HG02943 (cell line): ENCODE data around the gene S100A1.
"Not testable (repeated sequence)": the region's sequence is repeated elsewhere in the genome, so short reads cannot be mapped to it uniquely, and the experiment has no call there.

Experiments used
- ATAC-seq: cut with Tn5 transposase; IDR thresholded peaks from one replicate; pipeline ENCODE4 v1.9.1; 2021; ENCODE audit warnings: mild to moderate bottlenecking, low read depth, moderate library complexity; ENCODE audit not compliant: unreplicated experiment

Gene S100A1

DNA sequence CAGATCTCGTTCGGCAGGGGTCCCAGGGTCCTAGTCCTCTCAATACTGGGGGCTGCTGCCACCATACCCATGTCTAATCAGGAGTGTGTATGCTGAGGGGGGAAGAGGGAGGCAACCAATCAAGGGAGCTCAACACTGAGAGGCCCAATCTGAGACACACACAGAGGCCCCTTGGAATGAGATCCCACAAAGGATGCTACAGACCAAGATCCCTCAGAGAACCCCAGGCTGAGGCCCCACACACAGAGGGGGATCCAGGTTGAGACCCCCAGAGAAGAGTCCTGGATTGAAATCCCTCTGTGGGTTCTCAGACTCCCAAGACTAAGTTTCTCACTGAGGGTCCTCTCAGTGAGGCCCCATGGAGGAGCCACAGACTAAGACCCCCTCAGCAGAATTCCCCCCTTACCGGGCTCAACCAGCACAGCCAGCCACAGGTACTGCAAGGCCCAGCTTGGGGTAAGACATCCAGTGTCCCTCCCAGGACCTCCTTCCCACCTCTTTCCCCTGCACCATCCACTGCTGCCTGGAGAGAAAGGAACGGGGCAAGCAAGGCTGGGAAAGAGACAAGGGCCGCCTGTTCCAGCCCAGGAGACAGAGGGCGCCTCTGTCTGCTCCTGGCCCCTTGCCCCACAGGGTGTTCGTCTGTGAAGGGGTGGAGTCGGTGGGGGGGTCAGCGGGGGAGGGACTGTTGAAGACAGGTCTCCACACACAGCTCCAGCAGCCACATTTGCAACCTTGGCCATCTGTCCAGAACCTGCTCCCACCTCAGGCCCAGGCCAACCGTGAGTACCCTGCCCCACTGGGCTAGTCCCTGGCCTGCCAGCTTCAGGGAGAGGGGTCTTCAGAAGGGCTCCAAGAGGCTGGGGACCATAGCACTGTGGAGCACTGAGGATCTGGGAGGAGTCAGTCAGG lies at the start of gene S100A1:
Gene S100A1 (plus strand): TSS at position 720 of the 912 bp plus-strand sequence. CDS start 2,088 bp downstream, outside the sequence.
- ATAC-seq, result no peak

DNA sequence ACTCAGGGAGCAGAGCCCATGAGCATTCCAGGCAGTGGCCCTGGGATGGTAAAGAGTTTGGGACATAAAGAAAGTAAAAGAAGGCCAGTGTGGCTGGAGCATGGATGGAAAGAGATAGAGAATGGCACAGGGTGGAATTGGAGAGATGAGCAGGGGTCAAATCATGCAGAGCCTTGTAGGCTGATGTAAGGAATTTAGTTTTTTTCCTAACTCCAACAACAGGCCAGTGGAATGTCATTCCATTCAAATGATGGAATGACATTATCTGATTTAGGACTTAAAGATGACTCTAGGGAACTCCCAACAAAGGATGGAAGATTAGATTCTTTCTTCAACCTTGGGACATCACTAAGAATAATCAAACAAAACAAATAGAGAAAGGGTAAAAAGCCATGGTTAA lies 49.7 kb upstream of the S100A1 start:
- ATAC-seq, result no peak

DNA sequence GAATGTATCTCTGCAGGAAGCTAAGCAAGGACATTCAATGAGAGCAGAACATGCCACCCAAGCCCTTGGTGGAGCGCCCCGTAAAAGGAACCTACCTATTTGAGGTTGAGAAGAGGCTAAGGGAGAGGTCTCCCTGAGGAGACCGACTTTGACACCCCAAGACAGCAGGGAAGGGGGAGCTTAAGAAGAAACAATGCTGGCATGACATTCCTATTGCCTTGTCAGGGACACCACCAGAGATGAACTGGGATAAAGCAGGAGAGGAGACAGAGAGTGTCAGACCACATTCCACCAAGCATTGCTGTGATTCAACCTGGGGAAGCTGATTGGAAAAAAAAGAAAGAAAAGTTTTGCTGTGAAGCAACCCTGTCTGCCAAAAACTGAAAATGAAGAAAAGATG lies 49.3 kb upstream of the S100A1 start:
- ATAC-seq, result no peak

DNA sequence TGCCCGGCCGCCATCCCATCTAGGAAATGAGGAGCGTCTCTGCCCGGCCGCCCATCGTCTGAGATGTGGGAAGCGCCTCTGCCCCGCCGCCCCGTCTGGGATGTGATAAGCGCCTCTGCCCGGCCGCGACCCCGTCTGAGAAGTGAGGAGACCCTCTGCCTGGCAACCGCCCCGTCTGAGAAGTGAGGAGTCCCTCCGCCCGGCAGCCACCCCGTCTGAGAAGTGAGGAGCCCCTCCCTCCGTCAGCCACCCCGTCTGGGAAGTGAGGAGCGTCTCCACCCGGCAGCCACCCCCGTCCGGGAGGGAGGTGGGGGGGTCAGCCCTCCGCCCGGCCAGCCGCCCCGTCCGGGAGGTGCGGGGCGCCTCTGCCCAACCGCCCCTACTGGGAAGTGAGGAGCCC lies 45.4 kb upstream of the S100A1 start:
- ATAC-seq, result not testable (repeated sequence)

DNA sequence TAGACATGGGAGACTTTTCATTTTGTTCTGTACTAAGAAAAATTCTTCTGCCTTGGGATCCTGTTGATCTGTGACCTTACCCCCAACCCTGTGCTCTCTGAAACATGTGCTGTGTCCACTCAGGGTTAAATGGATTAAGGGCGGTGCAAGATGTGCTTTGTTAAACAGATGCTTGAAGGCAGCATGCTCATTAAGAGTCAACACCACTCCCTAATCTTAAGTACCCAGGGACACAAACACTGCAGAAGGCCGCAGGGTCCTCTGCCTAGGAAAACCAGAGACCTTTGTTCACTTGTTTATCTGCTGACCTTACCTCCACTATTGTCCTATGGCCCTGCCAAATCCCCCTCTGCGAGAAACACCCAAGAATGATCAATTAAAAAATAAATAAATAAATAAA lies 44.7 kb upstream of the S100A1 start:
- ATAC-seq, result not testable (repeated sequence)

DNA sequence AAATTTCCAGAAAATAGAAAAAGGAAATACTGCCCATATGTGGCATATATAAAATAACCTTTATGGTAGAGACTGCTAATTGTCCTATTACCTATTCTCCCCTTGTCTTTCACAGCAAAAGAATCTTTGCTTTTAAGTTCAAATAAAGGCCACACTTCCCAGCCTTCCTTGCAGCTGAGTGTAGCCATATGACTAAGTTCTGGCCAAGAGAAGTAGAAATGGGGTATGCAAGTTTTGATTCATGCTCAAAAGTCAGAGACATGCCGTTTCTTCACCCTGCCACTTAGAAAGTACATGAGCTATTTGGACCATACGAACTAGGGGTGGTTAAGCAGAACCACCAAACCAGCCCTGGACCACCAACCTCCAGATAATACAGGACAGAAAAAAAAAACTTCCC lies 44.3 kb upstream of the S100A1 start:
- no peak for ATAC-seq

DNA sequence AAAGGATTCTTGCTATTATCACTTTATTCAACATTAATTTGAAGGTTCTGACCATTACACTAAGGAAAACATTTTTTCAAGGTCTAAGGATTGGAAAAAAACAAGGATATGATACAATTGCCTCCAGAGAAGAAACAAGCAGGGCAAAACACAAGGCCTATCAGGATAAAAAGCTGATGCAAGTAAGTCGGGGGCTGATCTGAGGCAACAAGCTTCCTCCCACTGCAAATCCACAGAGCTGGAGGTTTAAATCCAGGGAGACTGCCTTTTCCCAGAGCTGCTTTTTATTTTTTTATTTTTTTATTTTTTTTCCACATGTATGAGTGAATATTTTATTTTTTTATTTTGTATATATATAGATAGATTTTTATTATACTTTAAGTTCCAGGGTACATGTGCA lies 43.2 kb upstream of the S100A1 start:
- ATAC-seq, result no peak

DNA sequence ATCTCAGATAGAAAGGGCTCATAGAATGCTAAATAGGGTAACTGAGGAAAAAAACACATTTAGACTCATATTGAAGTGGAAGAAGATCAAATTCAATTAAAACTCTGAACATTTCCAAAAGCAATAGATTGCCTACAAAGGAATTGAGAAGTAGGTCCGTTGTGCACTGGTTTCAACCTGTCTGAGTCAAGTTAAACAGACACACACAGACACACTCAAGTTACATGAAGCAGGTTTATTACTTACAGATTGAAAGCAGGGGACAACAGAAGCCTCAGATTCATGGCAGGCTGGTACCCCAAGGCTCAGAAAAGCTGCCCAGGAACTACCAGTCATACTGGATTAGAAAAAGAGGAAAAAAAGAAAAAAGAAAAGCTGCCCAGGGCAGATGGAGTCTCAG lies 41.9 kb upstream of the S100A1 start:
- no peak for ATAC-seq

DNA sequence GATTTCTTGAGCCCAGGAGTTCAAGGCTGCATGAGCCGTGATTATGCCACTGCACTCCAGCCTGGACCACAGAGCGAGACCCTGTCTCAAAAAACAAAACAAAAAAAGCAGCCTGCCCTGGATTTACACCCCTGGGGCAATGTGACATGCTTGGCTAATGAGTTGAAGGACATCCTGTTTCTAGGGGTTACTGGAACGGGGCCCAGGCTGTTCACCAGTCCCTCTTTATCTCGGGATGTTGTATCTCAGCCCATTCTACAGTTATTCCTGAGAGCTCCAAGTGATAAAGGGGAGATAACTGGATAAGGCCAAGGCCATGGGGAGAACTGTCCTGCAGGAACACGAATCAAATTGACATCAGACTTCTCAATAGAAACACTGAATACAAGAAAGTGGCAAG lies 40.9 kb upstream of the S100A1 start:
- no peak for ATAC-seq

DNA sequence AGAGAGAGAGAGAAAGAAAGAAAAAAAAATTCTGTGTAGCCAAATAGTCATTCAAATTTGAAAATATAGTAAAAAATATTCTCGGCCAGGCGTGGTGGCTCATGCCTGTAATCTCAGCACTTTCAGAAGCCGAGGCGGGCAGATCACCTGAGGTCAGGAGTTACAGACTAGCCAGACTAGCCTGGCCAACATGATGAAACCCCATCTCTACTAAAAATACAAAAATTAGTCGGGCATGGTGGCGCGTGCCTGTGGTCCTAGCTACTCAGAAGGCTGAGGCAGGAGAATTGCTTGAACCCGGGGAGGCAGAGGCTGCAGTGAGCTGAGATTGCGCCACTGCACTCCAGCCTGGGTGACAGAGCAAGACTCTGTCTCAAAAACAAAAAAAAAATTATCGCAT lies 40.2 kb upstream of the S100A1 start:
- ATAC-seq, result not testable (repeated sequence)

DNA sequence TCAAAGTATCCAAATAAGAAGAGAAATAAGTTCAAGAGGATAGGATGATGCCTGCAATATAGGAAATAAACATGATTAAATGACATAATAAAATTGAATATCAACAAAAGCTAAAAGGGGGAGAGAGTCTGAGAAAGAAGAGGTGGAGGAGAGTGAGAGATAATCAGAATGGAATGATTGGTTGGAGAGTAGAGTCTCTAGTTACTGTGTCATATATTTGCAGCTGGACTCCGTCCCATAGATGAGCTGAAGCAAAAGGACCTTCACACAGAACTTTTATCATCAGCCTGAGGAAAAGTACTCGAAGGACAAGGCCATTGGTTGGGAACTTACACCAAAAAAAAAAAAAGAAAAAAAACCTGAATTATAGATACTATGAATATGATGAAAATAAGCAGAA lies 39.8 kb upstream of the S100A1 start:
- no peak for ATAC-seq

DNA sequence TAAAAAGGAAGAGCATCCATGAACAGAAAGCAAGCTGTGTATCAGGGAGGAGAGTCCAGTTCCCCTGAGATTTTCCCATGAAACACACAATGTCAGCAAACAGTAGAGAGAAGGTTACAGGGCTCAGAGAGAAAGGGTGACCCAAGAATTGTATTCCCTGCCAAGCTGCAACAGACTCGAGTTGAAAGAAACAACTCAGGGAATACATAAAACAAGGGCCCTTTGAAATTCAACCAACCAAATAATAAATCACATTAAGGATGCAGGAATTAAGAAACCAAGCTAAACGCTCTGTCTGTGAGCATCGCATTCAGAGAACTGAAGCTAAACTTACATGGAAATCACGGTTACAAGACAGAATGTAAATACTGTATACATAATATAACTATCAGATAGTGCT lies 35.5 kb upstream of the S100A1 start:
- ATAC-seq, result no peak

DNA sequence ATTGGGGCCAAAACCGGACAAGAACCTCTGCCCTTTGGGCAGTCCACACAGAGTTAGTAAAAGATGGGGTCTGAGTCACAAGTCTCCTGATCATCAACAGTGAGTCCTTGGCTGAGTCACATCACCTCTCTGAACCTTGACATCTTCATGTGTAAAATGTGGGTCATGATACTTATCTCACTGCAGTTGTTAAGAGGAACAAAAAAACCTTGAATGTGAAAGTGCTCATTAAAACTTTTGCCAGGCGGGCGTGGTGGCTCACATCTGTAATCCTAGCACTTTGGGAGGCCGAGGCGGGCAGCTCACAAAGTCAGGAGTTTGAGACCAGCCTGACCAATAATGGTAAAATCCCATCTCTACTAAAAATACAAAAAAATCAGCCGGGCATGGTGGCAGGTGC lies 31.0 kb upstream of the S100A1 start:
- ATAC-seq, result no peak

DNA sequence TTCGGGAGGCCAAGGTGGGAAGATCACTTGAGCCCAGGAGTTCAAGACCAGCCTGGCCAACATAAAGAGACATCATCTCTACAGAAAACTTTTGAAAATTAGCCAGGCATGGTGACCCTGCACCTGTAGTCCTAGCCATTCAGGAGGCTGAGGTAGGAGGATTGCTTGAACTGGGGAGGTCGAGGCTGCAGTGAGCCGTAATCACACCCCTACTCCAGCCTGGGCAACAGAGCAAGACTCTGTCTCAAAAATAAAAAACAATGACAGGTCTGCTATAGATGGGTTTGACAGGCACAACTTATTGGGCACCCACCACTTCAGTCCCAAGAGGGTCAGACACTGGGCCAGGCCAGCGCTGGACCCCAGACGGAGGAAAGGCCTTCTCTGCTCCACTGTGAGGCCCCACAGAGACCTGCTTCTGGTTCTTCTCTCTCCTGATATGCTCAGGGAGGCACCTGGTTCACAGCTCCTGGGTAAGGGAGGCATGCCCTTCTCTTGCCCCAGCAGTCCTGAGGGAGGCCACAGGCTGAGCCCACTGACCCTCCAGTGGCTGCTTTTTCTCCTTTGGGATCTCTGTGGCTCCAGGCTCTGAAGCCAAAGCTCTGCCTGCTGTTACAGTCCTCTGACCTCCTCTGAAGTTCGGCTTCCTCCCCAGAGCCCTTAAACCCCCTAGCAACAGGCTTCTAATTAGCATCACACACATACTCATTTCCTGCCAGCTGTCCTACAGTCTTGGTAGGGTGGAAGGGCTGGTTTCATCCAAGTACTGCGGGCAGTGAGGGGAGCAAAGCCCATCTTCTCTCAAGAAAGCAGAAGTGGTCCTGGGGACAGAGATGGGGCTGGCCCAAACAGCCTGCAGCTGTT lies 29.7 kb upstream of the S100A1 start:
- ATAC-seq, result peak; percentile 95

DNA sequence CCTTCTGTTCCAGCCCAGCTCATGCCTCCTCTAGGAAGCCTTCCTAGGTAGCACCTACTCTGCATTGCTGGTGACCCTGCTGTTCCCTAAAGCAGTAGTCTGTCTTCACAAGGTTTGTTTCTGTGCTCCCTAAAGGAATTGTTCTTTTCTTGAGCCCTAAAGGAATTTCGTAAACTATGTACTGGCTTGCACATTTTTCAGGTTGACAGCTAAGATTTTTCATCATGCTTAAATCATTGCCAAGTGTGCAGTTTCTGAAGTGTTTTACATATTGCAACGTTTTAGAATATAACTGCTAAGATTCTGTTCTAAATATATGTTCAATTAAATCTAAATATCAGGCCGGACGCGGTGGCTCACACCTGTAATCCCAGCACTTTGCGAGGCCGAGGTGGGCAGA lies 28.4 kb upstream of the S100A1 start:
- no peak for ATAC-seq

DNA sequence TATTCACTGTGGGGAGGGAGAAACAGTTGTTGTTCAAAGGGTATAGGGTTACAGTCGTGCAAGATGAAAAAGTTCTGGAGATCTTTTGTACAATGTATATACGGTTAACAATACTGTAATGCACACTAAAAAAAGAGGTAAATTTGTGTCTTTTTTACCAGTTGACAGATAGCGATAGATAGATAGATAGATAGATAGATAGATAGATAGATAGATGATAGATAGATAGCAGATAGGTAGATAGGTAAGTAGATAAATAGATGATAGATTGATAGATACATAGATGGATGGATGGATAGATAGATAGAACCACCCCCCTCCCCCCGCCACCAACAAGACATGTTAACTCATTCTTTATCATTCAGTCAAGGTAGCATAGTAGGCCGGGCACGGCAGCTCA lies 25.5 kb upstream of the S100A1 start:
- ATAC-seq, result no peak

DNA sequence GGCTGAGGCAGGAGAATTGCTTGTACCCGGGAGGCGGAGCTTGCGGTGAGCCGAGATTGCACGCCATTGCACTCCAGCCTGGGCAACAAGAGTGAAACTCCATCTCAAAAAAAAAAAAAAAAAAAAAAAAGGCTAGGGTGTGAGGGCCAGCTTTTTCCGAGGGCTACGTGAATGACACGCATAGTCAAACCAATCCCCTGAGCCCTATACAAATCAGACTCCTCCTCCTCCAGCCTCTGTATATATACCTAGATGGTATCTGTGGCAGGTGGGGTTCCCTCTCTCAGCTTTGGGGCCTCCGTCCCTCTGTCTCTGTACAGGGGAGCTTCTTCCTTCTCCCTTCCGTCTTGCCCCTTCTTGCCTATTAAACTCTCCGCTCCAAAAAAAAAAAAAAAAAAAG lies 22.0 kb upstream of the S100A1 start:
- ATAC-seq, result no peak

DNA sequence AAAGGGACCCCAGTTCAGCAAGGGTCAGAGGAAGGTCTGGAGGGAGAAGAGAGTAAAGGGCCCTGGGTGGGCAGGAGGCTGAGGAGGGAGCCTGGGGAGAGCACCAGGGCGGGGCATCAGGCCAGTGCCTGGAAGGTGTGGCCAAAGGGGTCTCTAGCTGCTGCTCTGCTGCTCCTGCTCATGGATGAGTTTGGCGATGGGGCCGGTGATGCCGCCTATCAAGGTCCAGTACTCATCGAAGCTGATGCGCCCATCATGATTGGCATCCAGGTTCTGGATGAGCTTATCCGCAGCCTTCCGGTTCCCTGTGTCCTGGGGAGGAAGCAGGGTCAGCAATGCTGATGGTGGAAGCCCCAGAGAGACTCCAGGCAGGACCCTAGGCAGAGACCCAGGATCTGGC lies 20.9 kb upstream of the S100A1 start:
- ATAC-seq, result no peak

DNA sequence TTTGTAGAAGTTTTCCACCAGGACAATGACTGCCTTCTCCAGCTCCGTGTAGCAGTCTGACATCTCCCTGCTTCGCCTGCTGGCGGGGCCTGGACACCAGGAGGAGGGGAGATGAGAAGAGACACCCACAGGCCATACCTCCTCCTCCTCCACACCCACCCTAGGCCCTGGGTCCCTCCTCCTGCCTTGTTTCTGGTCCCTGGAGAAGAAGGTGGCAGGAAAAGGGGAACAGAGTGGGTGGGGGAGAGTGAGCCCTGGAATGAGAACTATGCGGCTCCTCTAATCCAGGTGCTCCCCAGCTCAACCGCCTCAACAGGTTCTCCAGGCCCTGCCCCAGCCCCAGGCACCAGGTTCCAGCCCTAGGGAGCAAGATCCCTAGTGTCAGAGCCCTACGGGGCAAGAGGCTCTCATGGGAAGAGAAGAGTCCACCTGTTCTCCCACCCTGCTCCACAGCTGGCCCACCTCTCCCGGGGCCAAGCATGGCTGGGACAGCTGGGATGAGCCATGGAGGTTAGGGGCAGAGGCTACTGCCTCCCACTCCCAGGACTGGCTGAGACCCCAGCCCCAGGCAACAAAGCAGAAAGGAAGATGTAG lies 20.0 kb upstream of the S100A1 start:
- no peak for ATAC-seq

DNA sequence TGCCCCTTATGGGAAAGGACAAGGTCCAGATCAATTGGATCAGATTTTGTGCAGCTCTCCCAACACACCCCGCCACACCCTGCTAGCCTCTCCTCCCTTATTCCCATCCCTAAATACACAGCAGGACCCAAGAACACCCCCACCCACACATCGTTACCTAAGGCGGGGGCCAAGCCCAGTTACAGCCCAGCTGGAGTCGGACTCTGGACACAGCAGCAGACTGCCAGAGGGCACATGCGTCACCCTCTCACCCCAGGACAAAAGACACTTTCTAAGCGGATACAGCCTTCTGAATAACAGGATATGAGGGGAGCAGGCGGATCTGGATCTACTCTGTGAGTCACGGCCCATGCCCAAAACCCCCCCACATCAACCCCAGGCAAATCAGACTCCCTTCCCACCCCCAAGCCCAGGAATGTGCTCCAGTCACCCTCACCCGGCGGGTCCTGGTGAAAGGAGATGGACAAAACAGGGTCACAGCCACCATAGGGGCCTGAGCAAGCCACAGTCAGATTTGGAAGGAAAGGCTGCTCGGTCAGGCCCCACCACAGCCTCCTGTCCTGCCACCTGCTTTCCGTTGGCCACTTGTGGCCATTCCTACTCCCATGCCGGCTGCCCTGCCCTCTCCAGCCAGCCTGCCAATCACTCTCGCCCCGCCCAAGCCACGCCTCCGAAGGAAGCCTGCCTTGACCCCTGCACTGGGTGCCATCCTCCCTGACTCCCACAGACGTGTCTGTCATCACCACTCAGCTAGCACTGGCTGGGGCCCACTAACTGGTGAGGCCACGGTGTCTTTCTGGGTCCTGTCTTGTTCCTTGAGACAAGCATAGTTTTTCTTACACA lies 19.3 kb upstream of the S100A1 start:
- no peak for ATAC-seq
